ENCODE results near the gene STK17B.
A peak's percentile ranks its signal among the peaks of the same experiment; 100 is the strongest.
"Not testable (repeated sequence)": the region's sequence is repeated elsewhere in the genome, so short reads cannot be mapped to it uniquely, and the experiment has no call there.

The STK17B gene

GRCh38 chr2:196171248-196171871 lies at the start of gene STK17B:
TSS of gene STK17B (minus strand) at chr2:196171578. CDS start at chr2:196163383, 8,195 bp downstream.
- peak; percentile 89 for DNase-seq

- no peak for DNase-seq
Observed at GRCh38 chr2:196220671-196221070, 49.3 kb upstream of the STK17B start.

- DNase-seq = no peak
Observed at GRCh38 chr2:196219671-196220070, 48.3 kb upstream of the STK17B start.

GRCh38 chr2:196218106-196218505 lies 46.7 kb upstream of the STK17B start:
- DNase-seq = no peak

- DNase-seq = no peak
Observed at GRCh38 chr2:196217116-196217515, 45.7 kb upstream of the STK17B start.

- DNase-seq = no peak
Observed at GRCh38 chr2:196215376-196215775, 44.0 kb upstream of the STK17B start.

- DNase-seq = no peak
Observed at GRCh38 chr2:196214156-196214555, 42.8 kb upstream of the STK17B start.

GRCh38 chr2:196213252-196213980 lies 42.0 kb upstream of the STK17B start:
- DNase-seq = no peak

- no peak for DNase-seq
Observed at GRCh38 chr2:196208915-196209314, 37.5 kb upstream of the STK17B start.

- no peak for DNase-seq
Observed at GRCh38 chr2:196206804-196207203, 35.4 kb upstream of the STK17B start.

GRCh38 chr2:196205881-196206435 lies 34.6 kb upstream of the STK17B start:
- no peak for DNase-seq

GRCh38 chr2:196205011-196205766 lies 33.8 kb upstream of the STK17B start:
- no peak for DNase-seq

- DNase-seq = no peak
Observed at GRCh38 chr2:196201229-196202009, 30.0 kb upstream of the STK17B start.

- DNase-seq = no peak
Observed at GRCh38 chr2:196200557-196200956, 29.2 kb upstream of the STK17B start.

- no peak for DNase-seq
Observed at GRCh38 chr2:196195758-196196157, 24.4 kb upstream of the STK17B start.

- no peak for DNase-seq
Observed at GRCh38 chr2:196195302-196195701, 23.9 kb upstream of the STK17B start.

- no peak for DNase-seq
Observed at GRCh38 chr2:196191541-196191940, 20.2 kb upstream of the STK17B start.

- DNase-seq = no peak
Observed at GRCh38 chr2:196187898-196188458, 16.6 kb upstream of the STK17B start.

GRCh38 chr2:196187175-196187700 lies 15.9 kb upstream of the STK17B start:
- DNase-seq = not testable (repeated sequence)

- DNase-seq = no peak
Observed at GRCh38 chr2:196186266-196186980, 15.0 kb upstream of the STK17B start.

GRCh38 chr2:196184921-196185320 lies 13.5 kb upstream of the STK17B start:
- DNase-seq = no peak
